GM12878 (cell line): ENCODE measurements around the gene IPO8. TPM values are rescaled to one million over a fixed set of nuclear protein-coding genes. Genes with fewer than 3 reads are reported as not detected.
"Not testable (repeated sequence)": the region's sequence is repeated elsewhere in the genome, so short reads cannot be mapped to it uniquely, and the experiment has no call there.

Source experiments
- ATAC-seq: fragments of 200-7000 bp; cut with Tn5 transposase; 3 replicates; pipeline ENCODE4 v1.9.1; 2020; ENCODE audit warnings: mild to moderate bottlenecking, moderate library complexity
- BruUV-seq: library from RNA; stranded (reverse); fragments of 400-500 nt; replicated peaks from 2 replicates; lab custom pipeline; 2021; lab: Mats Ljungman, UMichigan
- CTCF ChIA-PET: fragments of 300-600 bp; sonication (Branson Sonifier 250); formaldehyde crosslinking; extraction: SDS; loops from one replicate; lab custom pipeline; 2021; ENCODE audit warnings: inconsistent platforms; lab: Yijun Ruan, JAX
- POLR2A ChIA-PET: fragments of 350-600 bp; formaldehyde crosslinking; extraction: SDS; loops from one replicate; lab custom pipeline; 2021; ENCODE audit warnings: inconsistent platforms; lab: Charles Lee
- RAD21 ChIA-PET: fragments of 300-600 bp; sonication (Branson Sonifier 250); formaldehyde crosslinking; loops from one replicate; lab custom pipeline; 2023; ENCODE audit warnings: antibody characterized with exemption; ENCODE audit not compliant: unreplicated experiment; lab: Charles Lee
- SMC1A ChIA-PET: fragments of 300-600 bp; sonication (Branson Sonifier 250); formaldehyde crosslinking; loops from one replicate; lab custom pipeline; 2023; ENCODE audit not compliant: unreplicated experiment, uncharacterized antibody; lab: Charles Lee
- DNase-seq: peaks from one replicate; pipeline ENCODE4 v3.0.0-alpha.2; 2011; ENCODE audit warnings: low read depth, low spot score
- FAIRE-seq: peaks from 3 replicates; lab custom pipeline; 2011; peaks lifted over from hg19 to GRCh38; lab: Jason Lieb, UNC
- H2AFZ ChIP-seq: 2 replicates; pipeline ENCODE4 v1.6.0; 2011; ENCODE audit warnings: low read depth, low read length, control low read depth; ENCODE audit not compliant: control insufficient read depth
- H3K27ac ChIP-seq: 2 replicates; pipeline ENCODE4 v1.5.1; 2011; ENCODE audit warnings: control low read depth; ENCODE audit not compliant: control insufficient read depth, insufficient read depth
- H3K27me3 ChIP-seq, 2 experiments: replicated peaks in 1 of 2; 2 replicates each; pipeline versions ENCODE4 v1.6.0 to v1.6.1; 2011; ENCODE audit warnings: low read length in 1 of 2; ENCODE audit not compliant: control insufficient read depth in 2 of 2, insufficient read depth in 2 of 2
- H3K36me3 ChIP-seq, 2 experiments: 2 replicates each; pipeline ENCODE4 v1.5.1; 2011; ENCODE audit warnings: low read length in 1 of 2; ENCODE audit not compliant: control insufficient read depth in 2 of 2, insufficient read depth in 2 of 2
- H3K4me1 ChIP-seq: 2 replicates; pipeline ENCODE4 v1.6.1; 2011; ENCODE audit warnings: mild to moderate bottlenecking, low read length, moderate library complexity, mixed read lengths; ENCODE audit not compliant: control insufficient read depth, insufficient read depth
- H3K4me2 ChIP-seq: 2 replicates; pipeline ENCODE4 v1.6.0; 2011; ENCODE audit warnings: control low read depth; ENCODE audit not compliant: control insufficient read depth, insufficient read depth
- H3K4me3 ChIP-seq: fragments of 200-600 bp; sonication (generic); 2 replicates; pipeline ENCODE4 v1.5.1; 2016
- H3K79me2 ChIP-seq: 2 replicates; pipeline ENCODE4 v1.6.0; 2011; ENCODE audit warnings: low read length; ENCODE audit not compliant: control insufficient read depth, insufficient read depth
- H3K9ac ChIP-seq: 2 replicates; pipeline ENCODE4 v1.8.0; 2011; ENCODE audit warnings: low read length, control low read depth, mixed read lengths; ENCODE audit not compliant: control insufficient read depth, insufficient read depth
- H3K9me3 ChIP-seq: replicated peaks from 3 replicates; pipeline ENCODE4 v1.5.1; 2011; ENCODE audit warnings: mild to moderate bottlenecking, low read length; ENCODE audit not compliant: control insufficient read depth, insufficient read depth
- H4K20me1 ChIP-seq: 2 replicates; pipeline ENCODE4 v1.6.0; 2011; ENCODE audit not compliant: control insufficient read depth, insufficient read depth
- CREB1 ChIP-seq: IDR thresholded peaks from 2 replicates; pipeline ENCODE4 v1.6.1; 2012; ENCODE audit warnings: low read depth, mild to moderate bottlenecking, inconsistent platforms
- EED ChIP-seq: sonication (generic); IDR thresholded peaks from 2 replicates; pipeline ENCODE4 v1.6.1; 2016; ENCODE audit warnings: antibody characterized with exemption, low read depth
- ETV6 ChIP-seq, 2 experiments: fragments of 450-650 bp in 1 of 2; IDR thresholded peaks in 1 of 2; conservative IDR thresholded peaks in 1 of 2; 2 replicates each; pipeline ENCODE4 v1.6.1; 2014; ENCODE audit warnings: antibody characterized with exemption in 1 of 2, borderline replicate concordance in 1 of 2, low read depth in 1 of 2, mild to moderate bottlenecking in 1 of 2, moderate library complexity in 1 of 2
- IKZF1 ChIP-seq: fragments of 450-650 bp; conservative IDR thresholded peaks from 2 replicates; pipeline ENCODE4 v1.6.1; 2017; ENCODE audit warnings: antibody characterized with exemption, mild to moderate bottlenecking
- JUNB ChIP-seq: IDR thresholded peaks from 2 replicates; pipeline ENCODE4 v1.6.1; 2016; ENCODE audit warnings: antibody characterized with exemption, mild to moderate bottlenecking
- NFIC ChIP-seq: IDR thresholded peaks from 2 replicates; pipeline ENCODE4 v1.6.1; 2012; ENCODE audit warnings: low read depth, mild to moderate bottlenecking, inconsistent platforms, low read length, moderate library complexity
- NFYB ChIP-seq: IDR thresholded peaks from 2 replicates; pipeline ENCODE4 v1.6.1; 2011; ENCODE audit warnings: low read depth, mild to moderate bottlenecking, low read length, improper control_type of control experiment, moderate library complexity; ENCODE audit not compliant: insufficient read depth
- WGBS: methylation state at CpG from one replicate; pipeline ENCODE4 v1.1.6; 2016; ENCODE audit warnings: low lambda C conversion rate; ENCODE audit not compliant: insufficient replicate concordance, insufficient coverage; ENCODE audit errors: missing lambda C conversion rate; 5-methylcytosine and 5-hydroxymethylcytosine counted together
- in situ Hi-C: fragments of 300-500 bp; cut with MboI; formaldehyde crosslinking; loops from 9 replicates; pipeline ENCODE4 v1.14.3; 2018; ENCODE audit warnings: mixed read lengths
- intact Hi-C: fragments of 100-400 bp; cut with micrococcal nuclease; formaldehyde crosslinking; loops from one replicate; pipeline ENCODE4 v1.14.2; 2022; ENCODE audit not compliant: unreplicated experiment
- polyA plus RNA-seq, 11 experiments: library from polyadenylated mRNA; depleted of rRNA in 4 of 11; unstranded in 6 of 11; stranded (reverse) in 5 of 11; fragments of >200 nt; fragmentation: Nextera tagmentation in 4 of 11; fragmentation: Illumina TruSeq in 1 of 11; extraction: Ambion mirVana in 4 of 11; extraction: Trizol in 1 of 11; gene quantifications; 1 replicate in 1 of 11; 2 replicates in 10 of 11; pipeline versions ENCODE4 v1.2.1 to v1.2.3, GENCODE V29; 2011 to 2016; ENCODE audit warnings: inconsistent platforms in 2 of 11, missing spikeins in 2 of 11, low read depth in 1 of 11
- total RNA-seq, 4 experiments: library from RNA; depleted of rRNA in 3 of 4; stranded (reverse); fragments of >200 nt in 3 of 4; fragmentation: Illumina TruSeq in 1 of 4; extraction: Trizol in 1 of 4; gene quantifications; 2 replicates each; pipeline versions ENCODE4 v1.2.1 to v1.2.3, GENCODE V29; 2013 to 2021

The IPO8 gene
- total and polyA plus RNA-seq, 10 of the 15 experiments (the other 5 are each of a cell fraction or from before 2014, with no cell fraction given), result 6.9 to 38.5 (median 15.1) TPM

DNA sequence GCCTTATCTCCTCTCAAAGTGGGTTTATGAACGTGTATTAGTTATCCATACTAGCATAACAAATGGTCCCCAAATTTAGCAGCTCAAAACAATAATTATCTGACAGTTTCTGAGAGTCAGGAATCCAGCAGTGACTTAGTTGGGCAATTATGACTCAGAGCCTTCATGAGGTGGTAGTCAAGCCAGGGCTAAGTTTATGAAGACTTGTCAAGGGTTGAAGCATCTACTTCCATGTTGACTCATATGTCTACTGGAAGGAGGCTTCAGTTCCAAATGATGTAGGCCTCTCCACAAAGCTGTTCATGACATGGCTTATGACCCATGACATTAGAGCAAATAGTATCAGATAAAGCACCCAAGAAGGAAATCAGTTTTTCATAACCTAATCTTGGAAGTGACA lies 73.2 kb downstream of the IPO8 start:
- TF ChIP-seq IKZF1 (no peak), NFYB (no peak), JUNB (peak; percentile 77), NFIC (peak; percentile 35; the same call in 1 of the 2 replicates), CREB1 (0 out of 2 replicates have a peak, but pooled peaks have one; percentile 28), ETV6 (conservative IDR thresholded peaks at IDR 0.05 in 1 of 2, IDR thresholded peaks at IDR 0.05 in 1 of 2; ENCODE audit: borderline replicate concordance in 1 of 2, low read depth in 1 of 2) (peak in 1 of 2 experiments; percentile 63; a peak in 2 of 4 replicates), EED (peak; percentile 52)
- ChIA-PET CTCF (no interaction called here), POLR2A (no interaction called here), SMC1A (interaction anchor here (0.6 kb wide), 1 partner anchor 13 kb away, joined by 4 read pairs; no protein-coding TSS in a partner anchor), RAD21 (no interaction called here)
- Histone ChIP-seq H3K27me3 (no peaks in the 10 kb centered on the region), H3K9ac (no peak overlapping the region), H3K79me2 (no peaks in the 10 kb centered on the region), H3K4me1 (no peaks in the 10 kb centered on the region), H2AFZ (no peak overlapping the region), H3K27ac (no peak overlapping the region), H3K4me2 (no peak overlapping the region), H4K20me1 (no peaks in the 10 kb centered on the region), H3K4me3 (no peak overlapping the region), H3K9me3 (no peaks in the 10 kb centered on the region), H3K36me3 (no peaks in the 10 kb centered on the region)
- peak; percentile 49 for ATAC-seq
- FAIRE-seq, result no peak
- whole genome bisulfite sequencing, result 4% methylated on average over 1 of the region's 1 CpG
- in situ Hi-C loops (no loop called here), intact Hi-C loops (no loop called here)
- DNase-seq, result peak; percentile 9
- no TSS peak for BruUV-seq

DNA sequence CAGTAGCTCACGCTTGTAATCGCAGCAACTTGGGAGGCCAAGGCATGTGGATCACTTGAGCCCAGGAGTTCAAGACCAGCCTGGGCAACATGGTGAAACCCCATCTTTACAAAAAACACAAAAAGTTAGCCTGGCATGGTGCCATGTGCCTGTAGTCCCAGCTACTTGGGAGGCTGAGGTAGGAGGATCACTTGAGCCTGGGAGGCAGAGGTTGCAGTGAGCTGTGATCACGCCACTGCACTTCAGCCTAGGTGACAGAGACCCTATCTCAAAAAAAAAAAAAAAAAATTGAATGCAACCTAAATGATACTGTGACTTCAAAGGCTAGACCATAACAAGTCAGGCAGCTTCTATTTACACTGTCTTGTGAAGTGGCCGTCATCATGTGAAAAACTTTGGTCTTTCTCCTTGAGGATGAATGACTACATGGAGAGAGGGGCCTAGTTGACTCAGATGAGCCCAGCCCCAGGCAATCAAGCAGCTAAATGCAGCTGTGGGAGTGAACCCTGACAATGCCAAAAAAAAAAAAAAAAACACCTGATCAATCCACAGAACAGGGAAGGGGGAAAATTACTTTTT lies 73.9 kb downstream of the IPO8 start:
- H3K4me3 ChIP-seq, H2AFZ ChIP-seq, H3K27ac ChIP-seq, H4K20me1 ChIP-seq, intact Hi-C loops, H3K9me3 ChIP-seq, ATAC-seq, H3K79me2 ChIP-seq, FAIRE-seq, DNase-seq, CTCF ChIA-PET, H3K4me1 ChIP-seq, in situ Hi-C loops, BruUV-seq, H3K27me3 ChIP-seq, H3K4me2 ChIP-seq, H3K9ac ChIP-seq, H3K36me3 ChIP-seq: not testable (repeated sequence)
- ChIA-PET SMC1A (interaction anchor here (0.6 kb wide), 1 partner anchor 13 kb away, joined by 4 read pairs; no protein-coding TSS in a partner anchor), POLR2A (interaction anchor here (0.6 kb wide), 1 partner anchor 1456 kb away, joined by 4 read pairs; no protein-coding TSS in a partner anchor), RAD21 (interaction anchor here (0.7 kb wide), 1 partner anchor 99 kb away, joined by 4 read pairs; no protein-coding TSS in a partner anchor)
- WGBS, result 89% methylated on average over 4 of the region's 4 CpGs
